Liver (tissue), 9 donors: ENCODE measurements around the gene COX5A. TPM values are rescaled to one million over a fixed set of nuclear protein-coding genes. Genes with fewer than 3 reads are reported as not detected.

Experiments
- DNase-seq: peaks from one replicate; pipeline ENCODE4 v3.0.0-alpha.2; 2017; ENCODE audit warnings: low spot score
- H3K27ac ChIP-seq, 2 donors: one replicate each; pipeline ENCODE4 v1.7.0; 2013; ENCODE audit warnings: inconsistent platforms in 2 of 2, low read length in 2 of 2, control low read depth in 1 of 2, low read depth in 1 of 2, mild to moderate bottlenecking in 1 of 2
- H3K27me3 ChIP-seq, 4 donors: one replicate each; pipeline versions ENCODE4 v1.6.1 to v1.7.0; 2013; ENCODE audit warnings: low read length in 3 of 4, inconsistent platforms in 1 of 4, mild to moderate bottlenecking in 1 of 4, moderate library complexity in 1 of 4; ENCODE audit not compliant: control insufficient read depth in 4 of 4, insufficient read depth in 4 of 4
- H3K36me3 ChIP-seq, 4 donors: one replicate each; pipeline versions ENCODE4 v1.6.1 to v1.7.0; 2013; ENCODE audit warnings: low read length in 3 of 4, mild to moderate bottlenecking in 3 of 4, low read depth in 1 of 4, moderate library complexity in 1 of 4; ENCODE audit not compliant: control insufficient read depth in 4 of 4, insufficient read depth in 3 of 4
- H3K4me1 ChIP-seq, 4 donors: one replicate each; pipeline versions ENCODE4 v1.6.1 to v1.7.0; 2013; ENCODE audit warnings: low read length in 3 of 4, mild to moderate bottlenecking in 3 of 4, moderate library complexity in 1 of 4; ENCODE audit not compliant: control insufficient read depth in 4 of 4, insufficient read depth in 4 of 4
- H3K4me3 ChIP-seq, 3 donors: one replicate each; pipeline versions ENCODE4 v1.6.1 to v1.7.0; 2013; ENCODE audit warnings: low read length in 3 of 3, control low read depth in 1 of 3, low read depth in 1 of 3, mild to moderate bottlenecking in 1 of 3
- H3K9ac ChIP-seq, 2 donors: one replicate each; pipeline ENCODE4 v1.7.0; 2013; ENCODE audit warnings: low read length in 2 of 2, mild to moderate bottlenecking in 2 of 2, moderate library complexity in 2 of 2, control low read depth in 1 of 2, low read depth in 1 of 2
- H3K9me3 ChIP-seq, 4 donors: one replicate each; pipeline versions ENCODE4 v1.6.1 to v1.7.0; 2013; ENCODE audit warnings: low read length in 3 of 4; ENCODE audit not compliant: control insufficient read depth in 4 of 4
- ATF3 ChIP-seq: IDR thresholded peaks from 2 replicates; pipeline ENCODE4 v1.6.1; 2016; ENCODE audit warnings: antibody characterized with exemption
- EGR1 ChIP-seq, 2 donors: IDR thresholded peaks; 2 replicates each; pipeline ENCODE4 v1.6.1; 2016 to 2018; ENCODE audit warnings: antibody characterized with exemption in 2 of 2, low read depth in 2 of 2
- FOXA2 ChIP-seq: IDR thresholded peaks from 2 replicates; pipeline ENCODE4 v1.6.1; 2016; ENCODE audit warnings: antibody characterized with exemption
- GABPA ChIP-seq, 2 donors: IDR thresholded peaks in 1 of 2; conservative IDR thresholded peaks in 1 of 2; 2 replicates each; pipeline ENCODE4 v1.6.1; 2016; ENCODE audit warnings: antibody characterized with exemption in 2 of 2, mild to moderate bottlenecking in 1 of 2, moderate library complexity in 1 of 2
- HNF4G ChIP-seq: IDR thresholded peaks from 2 replicates; pipeline ENCODE4 v1.6.1; 2016; ENCODE audit warnings: antibody characterized with exemption
- MAX ChIP-seq: IDR thresholded peaks from 2 replicates; pipeline ENCODE4 v1.6.1; 2016; ENCODE audit warnings: antibody characterized with exemption
- NR2F2 ChIP-seq: IDR thresholded peaks from 2 replicates; pipeline ENCODE4 v1.6.1; 2016; ENCODE audit warnings: antibody characterized with exemption
- RAD21 ChIP-seq, 2 donors: IDR thresholded peaks; 2 replicates each; pipeline ENCODE4 v1.6.1; 2016; ENCODE audit warnings: antibody characterized with exemption in 2 of 2, mild to moderate bottlenecking in 2 of 2
- YY1 ChIP-seq: IDR thresholded peaks from 2 replicates; pipeline ENCODE4 v1.6.1; 2016; ENCODE audit warnings: antibody characterized with exemption, mild to moderate bottlenecking
- WGBS: extraction: QIAGEN DNeasy Blood & Tissue Kit; methylation state at CpG from one replicate; pipeline ENCODE4 v1.1.7; 2013; 5-methylcytosine and 5-hydroxymethylcytosine counted together
- polyA plus RNA-seq, 2 donors: library from polyadenylated mRNA; stranded (reverse) in 1 of 2; unstranded in 1 of 2; fragments of 200-250 nt in 1 of 2; fragments of >200 nt in 1 of 2; fragmentation: Nextera tagmentation in 1 of 2; extraction: Ambion mirVana in 1 of 2; gene quantifications; one replicate each; pipeline versions ENCODE4 v1.2.1 to v1.2.3, GENCODE V29; 2013 to 2015
- total RNA-seq, 2 donors: library from RNA; depleted of rRNA; stranded (reverse); fragments of >200 nt; gene quantifications; one replicate each; pipeline ENCODE4 v1.2.3, GENCODE V29; 2014
- donor health status: healthy.
- donor health status: healthy.
- donor health status: healthy.
- donor health status: healthy.
- donor health status: healthy.

Gene COX5A
- total and polyA plus RNA-seq, 4 donors, result 47.9 to 374 (median 190) TPM

GRCh38 chr15:74976159-74976558 lies 38.3 kb upstream of the COX5A start:
- TF ChIP-seq RAD21 (IDR thresholded peaks at IDR 0.05) (peak; percentile 23 to 45), FOXA2 (no peak)
- Histone ChIP-seq H3K36me3 (no peaks in the 10 kb centered on the region), H3K4me3 (no peak overlapping the region), H3K27ac (no peak overlapping the region), H3K9me3 (no peaks in the 10 kb centered on the region), H3K9ac (no peak overlapping the region), H3K4me1 (no peaks in the 10 kb centered on the region), H3K27me3 (no peaks in the 10 kb centered on the region)
- no peak for DNase-seq
- WGBS, result 88% methylated on average over 1 of the region's 1 CpG

- 89% methylated on average over 5 of the region's 5 CpGs for WGBS
- H3K27me3 ChIP-seq, result peaks cover 0 to 3% (median 0%) of the 10 kb centered on the region in 4 donors
- no peak for TF ChIP-seq MAX
- TF ChIP-seq HNF4G, result no peak
- TF ChIP-seq NR2F2, result no peak
- TF ChIP-seq YY1, result no peak
- no peak for TF ChIP-seq EGR1 (IDR thresholded peaks at IDR 0.05; ENCODE audit: low read depth in 2 of 2)
- no peak for TF ChIP-seq GABPA (IDR thresholded peaks at IDR 0.05 in 1 of 2, conservative IDR thresholded peaks at IDR 0.05 in 1 of 2)
- no peak for TF ChIP-seq FOXA2
- DNase-seq, result no peak
- H3K9ac ChIP-seq, result no peak overlapping the region
- no peak overlapping the region for H3K27ac ChIP-seq
- H3K4me3 ChIP-seq, result no peak overlapping the region
- no peaks in the 10 kb centered on the region for H3K36me3 ChIP-seq
- no peaks in the 10 kb centered on the region for H3K9me3 ChIP-seq
- H3K4me1 ChIP-seq, result peaks cover 0 to 1% (median 0%) of the 10 kb centered on the region in 4 donors
Measured at GRCh38 chr15:74967670-74968069, 29.8 kb upstream of the COX5A start.

GRCh38 chr15:74964794-74965193 lies 26.9 kb upstream of the COX5A start:
- no peak overlapping the region for H3K9ac ChIP-seq
- no peaks in the 10 kb centered on the region for H3K36me3 ChIP-seq
- H3K27ac ChIP-seq, result no peak overlapping the region
- peaks cover 0 to 1% (median 0%) of the 10 kb centered on the region in 4 donors for H3K4me1 ChIP-seq
- peaks cover 0 to 3% (median 0%) of the 10 kb centered on the region in 4 donors for H3K27me3 ChIP-seq
- 26% methylated on average over 3 of the region's 3 CpGs for WGBS
- H3K9me3 ChIP-seq, result no peaks in the 10 kb centered on the region
- DNase-seq, result no peak
- TF ChIP-seq FOXA2 (no peak), NR2F2 (peak; percentile 49)
- no peak overlapping the region for H3K4me3 ChIP-seq

GRCh38 chr15:74963213-74963612 lies 25.3 kb upstream of the COX5A start:
- no peak overlapping the region for H3K9ac ChIP-seq
- no peak for TF ChIP-seq YY1
- TF ChIP-seq MAX, result no peak
- TF ChIP-seq FOXA2, result no peak
- no peak for TF ChIP-seq RAD21 (IDR thresholded peaks at IDR 0.05)
- no peak for TF ChIP-seq ATF3
- H3K4me1 ChIP-seq, result peaks cover 4 to 8% (median 6%) of the 10 kb centered on the region in 4 donors
- H3K9me3 ChIP-seq, result no peaks in the 10 kb centered on the region
- 83% methylated on average over 4 of the region's 4 CpGs for WGBS
- H3K27ac ChIP-seq, result no peak overlapping the region
- DNase-seq, result no peak
- no peaks in the 10 kb centered on the region for H3K36me3 ChIP-seq
- H3K27me3 ChIP-seq, result peaks cover 0 to 11% (median 3%) of the 10 kb centered on the region in 4 donors
- H3K4me3 ChIP-seq, result no peak overlapping the region
